22Rv1 (cell line): ENCODE results near the gene CHD2.

Experiments
- ZFX ChIP-seq: fragments of 450-650 bp; IDR thresholded peaks from 2 replicates; pipeline ENCODE4 v1.6.1; 2017; ENCODE audit warnings: antibody characterized with exemption, borderline replicate concordance
- TF ChIP-seq, protein P1 (sequence below): fragments of 450-650 bp; IDR thresholded peaks from 2 replicates; pipeline ENCODE4 v1.5.1; 2017; ENCODE audit warnings: mild to moderate bottlenecking

GRCh38 chr15:92928225-92928750 is 28.2 kb downstream of the CHD2 start:
- TF ChIP-seq, protein P1, sequence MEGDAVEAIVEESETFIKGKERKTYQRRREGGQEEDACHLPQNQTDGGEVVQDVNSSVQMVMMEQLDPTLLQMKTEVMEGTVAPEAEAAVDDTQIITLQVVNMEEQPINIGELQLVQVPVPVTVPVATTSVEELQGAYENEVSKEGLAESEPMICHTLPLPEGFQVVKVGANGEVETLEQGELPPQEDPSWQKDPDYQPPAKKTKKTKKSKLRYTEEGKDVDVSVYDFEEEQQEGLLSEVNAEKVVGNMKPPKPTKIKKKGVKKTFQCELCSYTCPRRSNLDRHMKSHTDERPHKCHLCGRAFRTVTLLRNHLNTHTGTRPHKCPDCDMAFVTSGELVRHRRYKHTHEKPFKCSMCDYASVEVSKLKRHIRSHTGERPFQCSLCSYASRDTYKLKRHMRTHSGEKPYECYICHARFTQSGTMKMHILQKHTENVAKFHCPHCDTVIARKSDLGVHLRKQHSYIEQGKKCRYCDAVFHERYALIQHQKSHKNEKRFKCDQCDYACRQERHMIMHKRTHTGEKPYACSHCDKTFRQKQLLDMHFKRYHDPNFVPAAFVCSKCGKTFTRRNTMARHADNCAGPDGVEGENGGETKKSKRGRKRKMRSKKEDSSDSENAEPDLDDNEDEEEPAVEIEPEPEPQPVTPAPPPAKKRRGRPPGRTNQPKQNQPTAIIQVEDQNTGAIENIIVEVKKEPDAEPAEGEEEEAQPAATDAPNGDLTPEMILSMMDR: no peak
- no peak for TF ChIP-seq ZFX
